T47D (cell line): Measurements from ENCODE around the gene FHL2.
A peak's percentile ranks its signal among the peaks of the same experiment; 100 is the strongest.

Experiments used
- DNase-seq, 2 experiments: peaks; one replicate each; pipeline versions ENCODE4 v3.0.0 to v3.0.0-alpha.2; 2011 to 2012; ENCODE audit warnings: low read depth in 1 of 2, low spot score in 1 of 2
- JUND ChIP-seq: IDR thresholded peaks from 2 replicates; pipeline ENCODE4 v1.6.1; 2012; ENCODE audit warnings: low read depth
- in situ Hi-C: cut with HindIII; loops from 2 replicates; pipeline ENCODE4 v1.10.0; 2016; ENCODE audit warnings: low sequenced_read_pairs, low pct_unique_long_range_greater_than_20kb

FHL2 gene

DNA sequence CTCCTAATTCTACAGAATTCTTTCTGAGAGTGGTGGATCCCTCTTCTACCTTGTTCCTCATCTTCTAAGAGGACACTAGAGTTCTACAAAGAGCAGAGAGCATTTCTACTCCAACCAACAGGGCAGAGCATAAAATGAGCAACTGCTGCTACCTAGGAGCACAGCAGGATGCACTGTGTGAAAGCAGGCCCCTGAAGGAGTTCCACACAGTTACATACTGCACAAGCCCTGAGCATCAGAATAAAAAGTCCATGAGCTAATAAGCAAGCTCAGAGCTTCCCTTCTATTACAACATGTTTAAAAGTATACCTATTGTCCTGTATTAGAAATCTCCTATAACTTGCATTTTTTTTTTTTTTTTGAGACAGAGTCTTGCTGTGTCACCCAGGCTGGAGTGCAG lies 8.4 kb downstream of the FHL2 start:
- TF ChIP-seq JUND, result no peak
- no peak for DNase-seq
- in situ Hi-C loops, result no loop called here

DNA sequence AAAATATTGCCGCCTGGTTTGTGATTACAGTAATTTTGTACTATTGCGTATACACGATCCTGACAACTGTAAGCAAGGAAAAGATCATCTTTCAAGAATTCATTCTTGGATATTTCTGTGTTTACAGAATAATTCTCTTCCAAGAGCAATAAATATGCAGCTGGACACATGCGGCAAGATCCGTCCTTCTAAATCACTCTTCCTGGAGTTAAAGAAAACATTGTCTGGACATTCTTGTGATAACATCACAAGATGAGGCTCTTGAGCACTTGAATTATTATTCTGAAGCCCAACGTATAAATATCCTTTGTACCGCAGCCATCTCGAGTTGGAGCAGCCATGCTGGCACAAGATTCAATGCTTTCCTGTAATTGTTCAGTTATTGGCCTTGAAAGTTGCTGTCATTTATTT lies 9.9 kb downstream of the FHL2 start:
- in situ Hi-C loops, result no loop called here
- no peak for TF ChIP-seq JUND
- no peak for DNase-seq

DNA sequence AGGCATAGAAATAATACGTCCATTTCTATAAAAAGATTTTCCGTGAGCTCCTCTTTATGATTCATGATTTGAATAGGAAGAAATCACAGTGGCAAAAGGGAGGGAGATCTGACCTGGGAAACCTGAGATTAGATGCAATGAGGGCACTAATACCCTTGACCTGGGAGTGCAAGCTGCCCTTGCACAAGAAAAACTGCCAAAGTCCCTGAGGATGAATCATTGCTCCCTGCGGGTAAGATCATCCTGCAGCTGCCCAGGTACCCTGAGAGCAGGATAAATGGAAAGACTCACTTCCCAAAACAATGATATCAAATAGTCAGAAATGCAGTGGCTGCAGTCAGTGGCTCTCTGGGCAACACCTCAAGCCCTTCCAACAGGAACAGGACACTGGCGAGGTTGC lies 11.6 kb downstream of the FHL2 start:
- in situ Hi-C loops, result no loop called here
- no peak for DNase-seq
- TF ChIP-seq JUND, result no peak

DNA sequence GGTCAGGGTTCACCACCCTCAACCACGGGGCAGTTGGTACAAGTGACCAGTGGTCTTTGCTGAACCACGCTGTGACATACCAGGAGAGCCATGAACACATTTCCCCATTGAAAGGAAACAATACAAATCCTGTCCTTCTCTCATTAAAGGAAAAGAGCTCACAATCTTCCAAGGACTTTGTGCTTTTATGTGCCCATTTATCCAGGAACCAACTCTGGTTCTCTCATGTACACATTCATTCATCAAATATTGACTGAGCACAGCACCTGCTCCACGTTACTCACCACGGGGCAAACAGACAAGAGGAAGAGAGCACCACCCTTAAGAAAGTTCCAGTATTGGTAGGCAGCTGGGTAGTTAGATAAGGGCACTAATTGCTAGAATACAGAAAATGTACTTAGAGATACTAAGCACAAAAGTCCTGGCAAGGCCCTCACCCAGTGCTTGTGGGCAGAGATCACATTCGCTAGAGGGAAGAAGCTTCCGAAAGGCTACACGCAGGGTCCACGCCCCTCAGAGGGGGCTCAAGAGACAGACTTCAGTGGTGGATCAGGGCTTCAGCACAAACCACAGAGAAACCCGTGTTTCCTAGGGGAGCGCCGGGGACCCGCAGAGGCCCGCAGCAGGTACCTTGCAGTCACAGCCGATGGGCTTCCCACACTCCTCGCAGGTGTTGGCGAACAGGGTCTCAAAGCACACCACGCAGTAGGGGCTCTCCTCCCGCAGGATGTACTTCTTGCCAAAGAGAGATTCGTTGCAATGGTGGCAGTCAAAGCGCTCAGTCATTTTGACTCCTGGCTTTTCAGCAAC lies 12.9 kb downstream of the FHL2 start:
- DNase-seq, result peak in 1 of 2 experiments; percentile 67
- in situ Hi-C loops, result no loop called here
- TF ChIP-seq JUND, result no peak

DNA sequence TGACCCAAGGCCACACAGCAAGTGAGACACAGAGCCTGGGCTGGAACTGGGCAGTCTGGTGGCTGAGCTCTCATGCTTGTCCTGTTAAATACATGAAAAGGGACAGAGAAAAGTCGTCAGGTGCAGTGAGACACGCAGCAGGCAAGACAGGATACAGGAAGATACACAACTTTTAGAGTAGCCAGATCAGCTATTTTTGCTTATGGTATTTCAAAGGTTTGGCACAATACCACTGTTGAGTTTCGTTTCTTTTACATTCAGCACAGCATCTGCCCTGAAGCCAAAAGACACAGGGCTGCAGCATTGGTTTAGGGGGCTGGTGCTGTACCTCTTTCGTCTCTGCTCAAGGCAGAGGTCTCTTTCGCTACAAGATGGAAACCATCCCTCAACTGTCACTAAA lies 14.0 kb downstream of the FHL2 start:
- in situ Hi-C loops, result no loop called here
- no peak for TF ChIP-seq JUND
- DNase-seq, result no peak

DNA sequence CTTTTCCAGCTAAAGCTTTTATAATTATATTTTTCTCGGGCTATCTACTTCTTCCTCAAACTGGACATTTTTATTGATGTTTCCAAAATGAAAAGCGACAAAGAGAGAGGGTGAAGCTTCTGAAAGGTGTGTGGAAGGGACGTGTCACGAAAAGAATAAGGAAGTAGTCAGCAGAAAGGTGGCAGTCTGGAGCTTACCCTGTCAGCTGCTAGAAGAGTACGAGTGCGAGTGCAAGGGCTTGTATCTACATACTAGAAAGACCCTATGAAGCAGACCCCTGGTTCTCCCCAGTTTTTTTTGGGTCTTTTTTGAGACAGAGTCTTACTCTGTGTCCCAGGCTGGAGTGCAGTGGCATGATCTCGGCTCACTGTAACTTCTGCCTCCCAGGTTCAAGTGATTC lies 14.6 kb downstream of the FHL2 start:
- in situ Hi-C loops, result no loop called here
- no peak for DNase-seq
- TF ChIP-seq JUND, result no peak

DNA sequence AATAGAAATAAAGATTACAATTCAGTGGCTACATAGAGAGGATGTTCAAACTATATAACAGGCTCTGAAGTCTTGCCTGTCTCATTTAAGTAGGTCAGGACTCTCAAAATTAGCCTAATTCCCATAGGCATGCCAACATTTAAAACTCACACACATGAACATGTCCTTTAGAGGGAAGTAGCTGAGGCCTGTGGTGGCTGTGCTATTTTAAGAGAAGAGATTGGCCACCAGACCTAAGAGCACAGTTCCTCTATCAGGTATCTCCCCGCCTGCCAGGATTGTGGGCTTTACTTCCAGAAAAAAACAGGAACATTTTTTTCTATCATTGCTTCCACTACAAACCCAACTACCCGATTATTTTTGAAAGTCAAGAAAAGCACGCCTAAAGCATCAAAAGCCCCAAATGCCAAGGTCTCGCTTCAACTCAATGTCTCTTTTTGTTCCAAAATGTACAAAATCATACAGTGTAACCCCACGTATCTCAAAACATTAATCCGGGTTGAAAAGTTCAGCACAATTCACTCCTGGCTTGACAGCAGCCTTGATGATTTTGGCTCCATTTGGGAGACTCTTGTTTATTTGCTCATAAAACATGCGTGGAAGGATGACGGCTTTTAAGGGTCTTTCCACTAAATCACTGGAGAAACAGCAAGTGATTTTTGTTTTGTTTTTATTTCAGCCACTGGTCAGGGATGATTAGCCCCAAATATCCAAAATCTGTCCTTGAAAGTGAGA lies 15.3 kb downstream of the FHL2 start:
- no peak for TF ChIP-seq JUND
- in situ Hi-C loops, result no loop called here
- DNase-seq, result no peak

DNA sequence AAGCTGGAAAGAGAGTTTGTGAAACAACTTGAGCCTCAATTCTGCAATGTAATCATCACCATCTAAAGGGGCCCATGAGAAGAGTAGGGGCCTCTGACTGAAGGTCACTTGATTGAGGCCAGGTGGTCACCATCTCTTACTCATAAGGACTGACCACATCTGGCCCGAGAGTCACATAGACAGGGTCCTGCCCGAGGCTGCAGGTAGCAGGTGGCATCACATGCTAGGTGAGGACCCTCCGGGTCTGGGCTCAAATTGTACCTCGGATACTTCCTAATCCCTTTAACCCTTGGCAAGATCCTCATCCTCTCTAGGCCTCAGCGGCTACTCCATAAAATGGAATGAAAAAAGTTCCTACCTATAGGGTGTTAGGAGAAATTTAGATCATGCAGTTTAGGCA lies 16.7 kb downstream of the FHL2 start:
- in situ Hi-C loops, result no loop called here
- no peak for TF ChIP-seq JUND
- no peak for DNase-seq

DNA sequence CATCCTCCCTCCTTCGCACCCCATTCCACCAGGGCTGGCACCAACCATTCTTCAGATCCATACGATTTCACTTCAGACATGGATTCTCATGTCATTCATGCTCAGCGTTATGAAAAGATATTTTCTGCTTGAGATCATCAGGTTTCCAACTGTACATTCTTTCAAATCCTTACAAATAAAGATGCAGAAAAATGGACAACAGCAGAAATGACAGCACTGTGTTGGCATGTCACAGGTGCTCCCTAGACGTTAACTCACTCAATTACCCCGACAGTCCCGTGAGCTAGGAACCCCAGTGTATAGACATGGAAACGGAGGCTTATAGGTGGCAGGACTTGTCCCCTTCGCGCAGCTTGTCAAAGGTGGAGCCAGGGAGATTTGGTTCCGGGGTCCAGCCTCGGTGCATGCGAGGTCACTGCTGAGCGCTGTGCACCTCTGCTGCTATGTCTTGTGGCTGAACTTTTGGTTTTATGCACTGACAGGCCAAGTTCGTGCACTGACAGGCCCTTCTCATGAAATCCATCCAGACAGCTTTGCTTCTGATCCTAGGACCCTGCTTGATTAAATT lies 17.7 kb downstream of the FHL2 start:
- no peak for TF ChIP-seq JUND
- DNase-seq, result no peak
- in situ Hi-C loops, result no loop called here

DNA sequence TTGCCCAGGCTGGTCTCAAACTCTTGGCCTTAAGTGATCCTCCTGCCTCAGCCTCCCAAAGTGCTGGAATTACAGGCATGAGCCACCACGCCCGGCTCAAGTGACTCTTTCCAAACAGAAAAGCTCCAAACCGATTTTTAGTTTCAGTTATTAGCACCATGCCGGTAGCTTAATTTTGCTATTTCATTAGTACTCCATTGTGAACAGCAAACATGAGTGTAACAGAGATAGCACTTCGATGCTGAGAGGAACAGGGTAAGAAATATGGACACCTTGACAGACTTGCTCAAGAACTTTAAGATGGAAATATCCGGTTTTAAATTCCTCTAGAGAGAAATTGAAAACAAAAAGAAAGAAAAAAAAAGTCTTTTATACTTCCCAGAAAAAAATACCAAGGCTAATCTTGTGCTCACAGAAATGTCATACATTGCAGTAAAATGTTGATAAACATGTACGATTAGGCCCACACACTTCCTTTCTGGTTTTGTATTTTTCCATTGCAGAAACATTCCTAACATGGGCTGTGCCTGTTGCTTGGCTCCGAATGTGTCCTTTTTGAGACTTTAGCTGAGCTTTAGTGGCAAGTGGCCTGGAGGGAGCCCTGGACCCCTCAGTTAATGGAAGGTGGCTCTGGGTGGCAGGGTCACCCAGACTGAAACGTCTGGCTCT lies 18.3 kb downstream of the FHL2 start:
- no peak for DNase-seq
- no peak for TF ChIP-seq JUND
- in situ Hi-C loops, result no loop called here

DNA sequence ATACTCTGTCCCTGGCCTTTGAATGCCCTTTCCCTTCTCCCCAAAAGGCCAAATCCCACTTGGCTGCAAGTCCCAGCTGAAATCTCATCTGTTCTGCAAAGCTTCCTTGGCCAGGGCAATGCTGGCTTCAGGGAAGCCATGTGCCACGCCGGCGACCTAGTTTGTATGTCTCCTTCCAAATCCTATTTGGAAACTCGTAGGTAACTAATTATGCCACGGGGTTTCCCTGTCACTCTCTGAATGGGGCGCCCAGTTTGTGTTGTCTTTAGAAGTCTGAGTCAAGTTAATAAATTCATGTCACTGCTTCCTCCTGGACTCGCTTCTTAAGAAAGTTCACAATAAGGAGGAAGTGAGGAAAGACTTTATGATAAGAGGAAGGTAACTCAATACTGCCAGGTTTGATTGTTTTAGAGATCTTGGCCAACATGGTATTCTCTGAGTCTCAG lies 19.1 kb downstream of the FHL2 start:
- in situ Hi-C loops, result no loop called here
- no peak for DNase-seq

DNA sequence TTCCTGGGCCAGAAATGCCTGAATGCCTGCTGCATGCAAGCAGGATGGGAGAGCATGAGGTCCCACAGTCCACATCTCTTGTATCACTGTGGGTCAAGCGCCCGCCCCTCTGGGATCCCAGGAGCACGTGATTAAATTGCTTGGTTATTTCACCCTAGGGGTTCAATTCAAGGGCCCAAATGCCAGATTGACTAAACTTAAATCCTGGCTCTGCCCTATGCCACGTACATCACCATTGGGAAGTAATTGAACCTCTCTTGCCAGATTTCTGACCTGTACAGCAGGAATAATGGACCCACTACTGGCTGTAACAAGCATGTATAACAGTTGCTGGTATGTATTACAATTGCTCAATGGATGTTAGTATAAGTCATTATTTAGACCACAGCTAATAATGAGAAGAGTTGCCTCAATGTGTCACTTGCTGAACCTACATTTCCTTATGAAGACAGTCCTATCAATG lies 19.9 kb downstream of the FHL2 start:
- in situ Hi-C loops, result no loop called here
- no peak for TF ChIP-seq JUND

More for the DNA sequence above, 19.1 kb downstream of the FHL2 start:
- no peak for TF ChIP-seq JUND

DNA sequence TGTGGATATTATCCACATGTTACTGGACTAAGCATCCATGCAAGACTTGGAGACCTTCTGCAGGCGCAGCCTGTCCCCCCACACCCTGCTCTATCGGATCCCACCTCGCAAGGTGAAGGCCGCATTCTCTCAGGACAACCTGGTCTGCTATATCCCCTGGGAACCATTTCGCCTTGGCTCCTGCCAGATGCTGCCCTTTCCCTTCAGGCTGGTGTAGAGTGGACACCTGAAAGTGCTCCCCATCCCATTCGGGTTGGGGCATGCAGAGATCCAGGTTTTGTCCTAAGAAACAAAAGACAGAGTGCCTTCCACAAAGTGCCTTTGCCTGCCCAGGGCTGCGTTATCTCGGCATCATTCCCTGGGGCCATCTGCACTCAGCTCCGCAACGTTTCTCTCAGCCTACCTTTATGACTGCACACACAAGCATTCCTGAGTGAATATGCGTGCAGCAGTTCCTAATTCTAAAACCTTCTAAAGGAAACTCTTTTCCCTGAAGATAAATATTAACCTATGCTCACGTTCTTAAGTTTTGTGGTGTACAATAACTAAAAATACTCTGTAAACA lies 20.5 kb downstream of the FHL2 start:
- DNase-seq, result peak in 1 of 2 experiments; percentile 72
- in situ Hi-C loops, result no loop called here
- no peak for TF ChIP-seq JUND

More for the DNA sequence above, 19.9 kb downstream of the FHL2 start:
- DNase-seq, result no peak
